ENCODE results near the gene PTGES.

PTGES gene

GRCh38 chr9:129698254-129698757 is 54.5 kb downstream of the PTGES start:
- TF ChIP-seq REST (IDR thresholded peaks at IDR 0.05; ENCODE audit: insufficient read depth in 1 of 2, low read depth in 2 of 2, low read length in 2 of 2) (no peak), FOXP2 (optimal IDR thresholded peaks at IDR 0.05; ENCODE audit: borderline replicate concordance, extremely low read depth, extremely low read length, insufficient read depth) (no peak), POLR2AphosphoS5 (IDR thresholded peaks at IDR 0.05; ENCODE audit: low read depth, low read length) (no peak), SIN3A (IDR thresholded peaks at IDR 0.05; ENCODE audit: borderline replicate concordance, insufficient read depth, low read length) (no peak), TAF1 (IDR thresholded peaks at IDR 0.05; ENCODE audit: borderline replicate concordance, insufficient read depth, low read length) (no peak)

- TF ChIP-seq POLR2AphosphoS5 (IDR thresholded peaks at IDR 0.05; ENCODE audit: low read depth, low read length) (no peak), TAF1 (IDR thresholded peaks at IDR 0.05; ENCODE audit: borderline replicate concordance, insufficient read depth, low read length) (no peak), SIN3A (IDR thresholded peaks at IDR 0.05; ENCODE audit: borderline replicate concordance, insufficient read depth, low read length) (no peak), FOXP2 (optimal IDR thresholded peaks at IDR 0.05; ENCODE audit: borderline replicate concordance, extremely low read depth, extremely low read length, insufficient read depth) (no peak), REST (IDR thresholded peaks at IDR 0.05; ENCODE audit: insufficient read depth in 1 of 2, low read depth in 2 of 2, low read length in 2 of 2) (no peak)
Measured at GRCh38 chr9:129697656-129698253, 55.1 kb downstream of the PTGES start.

- TF ChIP-seq SIN3A (IDR thresholded peaks at IDR 0.05; ENCODE audit: borderline replicate concordance, insufficient read depth, low read length) (no peak), TAF1 (IDR thresholded peaks at IDR 0.05; ENCODE audit: borderline replicate concordance, insufficient read depth, low read length) (no peak), REST (IDR thresholded peaks at IDR 0.05; ENCODE audit: insufficient read depth in 1 of 2, low read depth in 2 of 2, low read length in 2 of 2) (no peak), POLR2AphosphoS5 (IDR thresholded peaks at IDR 0.05; ENCODE audit: low read depth, low read length) (no peak), FOXP2 (optimal IDR thresholded peaks at IDR 0.05; ENCODE audit: borderline replicate concordance, extremely low read depth, extremely low read length, insufficient read depth) (no peak)
Measured at GRCh38 chr9:129696944-129697655, 55.7 kb downstream of the PTGES start.

- no peak for TF ChIP-seq SIN3A (IDR thresholded peaks at IDR 0.05; ENCODE audit: borderline replicate concordance, insufficient read depth, low read length)
- TF ChIP-seq TAF1 (IDR thresholded peaks at IDR 0.05; ENCODE audit: borderline replicate concordance, insufficient read depth, low read length) = no peak
- no peak for TF ChIP-seq POLR2AphosphoS5 (IDR thresholded peaks at IDR 0.05; ENCODE audit: low read depth, low read length)
- TF ChIP-seq FOXP2 (optimal IDR thresholded peaks at IDR 0.05; ENCODE audit: borderline replicate concordance, extremely low read depth, extremely low read length, insufficient read depth) = no peak
- TF ChIP-seq REST (IDR thresholded peaks at IDR 0.05; ENCODE audit: insufficient read depth in 1 of 2, low read depth in 2 of 2, low read length in 2 of 2) = no peak
Measured at GRCh38 chr9:129695870-129696269, 57.0 kb downstream of the PTGES start.

Measured in PFSK-1 (cell line).